Mesenchymal stem cell (in vitro differentiated cells and primary cell): ENCODE data around the gene LGALS8.

Source experiments
- DNase-seq: peaks from one replicate; pipeline ENCODE4 v3.0.0-alpha.2; 2013
- H2AFZ ChIP-seq: one replicate; pipeline ENCODE4 v1.6.1; 2013; ENCODE audit warnings: low read depth, mild to moderate bottlenecking, control low read depth, inconsistent platforms, low read length, moderate library complexity
- H2AK5ac ChIP-seq: 2 replicates; pipeline ENCODE4 v1.6.1; 2013; ENCODE audit warnings: low read length, moderate library complexity, mild to moderate bottlenecking, inconsistent platforms; ENCODE audit not compliant: severe bottlenecking
- H2BK120ac ChIP-seq: one replicate; pipeline ENCODE4 v1.6.1; 2013; ENCODE audit warnings: low read depth, mild to moderate bottlenecking, inconsistent platforms, low read length, moderate library complexity
- H2BK12ac ChIP-seq, 2 experiments: one replicate each; pipeline ENCODE4 v1.6.1; 2013; ENCODE audit warnings: inconsistent platforms in 2 of 2, low read length in 2 of 2, mild to moderate bottlenecking in 2 of 2, moderate library complexity in 2 of 2, control low read depth in 1 of 2
- H2BK15ac ChIP-seq: one replicate; pipeline ENCODE4 v1.6.1; 2013; ENCODE audit warnings: mild to moderate bottlenecking, low read depth, inconsistent platforms; ENCODE audit not compliant: poor library complexity, severe bottlenecking
- H2BK5ac ChIP-seq: 2 replicates; pipeline ENCODE4 v1.6.1; 2013; ENCODE audit warnings: low read depth, mild to moderate bottlenecking, low read length, control low read depth, inconsistent platforms; ENCODE audit not compliant: poor library complexity, severe bottlenecking
- H3K14ac ChIP-seq, 2 experiments: one replicate each; pipeline ENCODE4 v1.6.1; 2013; ENCODE audit warnings: inconsistent platforms in 2 of 2, low read length in 2 of 2, control low read depth in 1 of 2, mild to moderate bottlenecking in 1 of 2, moderate library complexity in 1 of 2
- H3K18ac ChIP-seq, 2 experiments: one replicate each; pipeline ENCODE4 v1.6.1; 2013; ENCODE audit warnings: inconsistent platforms in 2 of 2, low read length in 2 of 2, control low read depth in 1 of 2, low read depth in 1 of 2, mild to moderate bottlenecking in 1 of 2
- H3K23ac ChIP-seq, 2 experiments: one replicate each; pipeline ENCODE4 v1.6.1; 2013; ENCODE audit warnings: inconsistent platforms in 2 of 2, low read length in 2 of 2, mild to moderate bottlenecking in 2 of 2, moderate library complexity in 2 of 2, control low read depth in 1 of 2
- H3K27ac ChIP-seq: 2 replicates; pipeline ENCODE4 v1.5.1; 2013; ENCODE audit warnings: mild to moderate bottlenecking, moderate library complexity, low read length, control low read depth, inconsistent platforms; ENCODE audit not compliant: poor library complexity, severe bottlenecking
- H3K27me3 ChIP-seq, 2 experiments: 2 replicates each; pipeline versions ENCODE4 v1.6.1 to v1.7.0; 2013; ENCODE audit warnings: low read length in 2 of 2, mild to moderate bottlenecking in 2 of 2, moderate library complexity in 2 of 2, control low read depth in 1 of 2, inconsistent platforms in 1 of 2; ENCODE audit not compliant: control insufficient read depth in 1 of 2, insufficient read depth in 1 of 2
- H3K36me3 ChIP-seq, 2 experiments: 2 replicates each; pipeline versions ENCODE4 v1.6.1 to v1.7.0; 2013; ENCODE audit warnings: low read length in 2 of 2, control low read depth in 1 of 2, inconsistent platforms in 1 of 2, low read depth in 1 of 2, mild to moderate bottlenecking in 1 of 2; ENCODE audit not compliant: insufficient read depth in 2 of 2, control insufficient read depth in 1 of 2
- H3K4ac ChIP-seq, 2 experiments: one replicate each; pipeline ENCODE4 v1.6.1; 2013; ENCODE audit warnings: inconsistent platforms in 2 of 2, low read length in 2 of 2, mild to moderate bottlenecking in 2 of 2, moderate library complexity in 2 of 2, control low read depth in 1 of 2, low read depth in 1 of 2
- H3K4me1 ChIP-seq: 2 replicates; pipeline ENCODE4 v1.6.1; 2013; ENCODE audit warnings: low read depth, low read length, control low read depth; ENCODE audit not compliant: control insufficient read depth, insufficient read depth
- H3K4me2 ChIP-seq: 2 replicates; pipeline ENCODE4 v1.6.1; 2013; ENCODE audit warnings: low read length, mild to moderate bottlenecking, inconsistent platforms; ENCODE audit not compliant: poor library complexity, severe bottlenecking
- H3K4me3 ChIP-seq, 2 experiments: 2 replicates each; pipeline versions ENCODE4 v1.5.1 to v1.7.0; 2013; ENCODE audit warnings: low read length in 2 of 2, mild to moderate bottlenecking in 2 of 2, control low read depth in 1 of 2, low read depth in 1 of 2; ENCODE audit not compliant: insufficient read depth in 1 of 2
- H3K79me1 ChIP-seq: replicated peaks from 2 replicates; pipeline ENCODE4 v1.6.1; 2013; ENCODE audit warnings: mild to moderate bottlenecking, control low read depth, low read length, inconsistent platforms; ENCODE audit not compliant: poor library complexity, severe bottlenecking
- H3K9ac ChIP-seq: 2 replicates; pipeline ENCODE4 v1.7.0; 2013; ENCODE audit warnings: mild to moderate bottlenecking, low read length, moderate library complexity
- H3K9me3 ChIP-seq: 2 replicates; pipeline ENCODE4 v1.7.0; 2013; ENCODE audit warnings: mild to moderate bottlenecking, low read length; ENCODE audit not compliant: control insufficient read depth
- H4K8ac ChIP-seq: one replicate; pipeline ENCODE4 v1.6.1; 2013; ENCODE audit warnings: inconsistent platforms, mild to moderate bottlenecking, low read length, moderate library complexity
- H4K91ac ChIP-seq: one replicate; pipeline ENCODE4 v1.6.1; 2013; ENCODE audit warnings: mild to moderate bottlenecking, low read length, inconsistent platforms
- WGBS: methylation state at CpG from one replicate; pipeline ENCODE4 v1.1.7; 2013; ENCODE audit warnings: mixed read lengths; 5-methylcytosine and 5-hydroxymethylcytosine counted together

Gene LGALS8

GRCh38 chr1:236552096-236552495 lies 28.3 kb downstream of the LGALS8 start:
- Histone ChIP-seq H3K4me1 (peaks cover 3% of the 10 kb centered on the region), H3K27ac (no peak overlapping the region), H3K4ac (no peak overlapping the region), H2BK15ac (no peak overlapping the region), H3K27me3 (no peaks in the 10 kb centered on the region), H3K18ac (no peak overlapping the region), H2BK12ac (no peak overlapping the region), H3K4me3 (no peak overlapping the region), H3K4me2 (no peak overlapping the region), H3K9me3 (no peaks in the 10 kb centered on the region), H2AK5ac (no peak overlapping the region), H2BK5ac (no peak overlapping the region), H2AFZ (no peak overlapping the region), H4K91ac (no peak overlapping the region), H3K79me1 (peaks cover 9% of the 10 kb centered on the region), H3K14ac (no peak overlapping the region), H2BK120ac (no peak overlapping the region), H3K9ac (no peak overlapping the region), H3K36me3 (peaks cover 39 to 98% of the 10 kb centered on the region in 2 experiments), H3K23ac (no peak overlapping the region), H4K8ac (no peak overlapping the region)
- 84% methylated on average over 5 of the region's 6 CpGs for WGBS
- no peak for DNase-seq

- Histone ChIP-seq H3K9ac (no peak overlapping the region), H3K4me2 (no peak overlapping the region), H3K18ac (no peak overlapping the region), H3K27me3 (no peaks in the 10 kb centered on the region), H2BK12ac (no peak overlapping the region), H3K27ac (no peak overlapping the region), H2BK5ac (no peak overlapping the region), H2BK120ac (no peak overlapping the region), H2BK15ac (no peak overlapping the region), H3K4me3 (no peak overlapping the region), H4K8ac (no peak overlapping the region), H4K91ac (no peak overlapping the region), H3K9me3 (no peaks in the 10 kb centered on the region), H3K79me1 (peaks cover 5% of the 10 kb centered on the region), H3K4ac (no peak overlapping the region), H3K4me1 (peaks cover 3% of the 10 kb centered on the region), H3K23ac (no peak overlapping the region), H2AFZ (no peak overlapping the region), H3K36me3 (peaks cover 38 to 98% of the 10 kb centered on the region in 2 experiments), H3K14ac (no peak overlapping the region), H2AK5ac (no peak overlapping the region)
- DNase-seq = no peak
- WGBS = no CpG with 5 or more reads among the region's 1 CpG
Measured at GRCh38 chr1:236552901-236553300, 29.1 kb downstream of the LGALS8 start.

GRCh38 chr1:236553370-236553769 lies 29.6 kb downstream of the LGALS8 start:
- no peak overlapping the region for H3K4ac ChIP-seq
- H3K4me1 ChIP-seq = peaks cover 3% of the 10 kb centered on the region
- H3K18ac ChIP-seq = no peak overlapping the region
- peaks cover 5% of the 10 kb centered on the region for H3K79me1 ChIP-seq
- no peak overlapping the region for H3K9ac ChIP-seq
- H4K8ac ChIP-seq = no peak overlapping the region
- H3K4me3 ChIP-seq = no peak overlapping the region
- H2AK5ac ChIP-seq = no peak overlapping the region
- no peak overlapping the region for H3K4me2 ChIP-seq
- no peak overlapping the region for H3K23ac ChIP-seq
- no peak overlapping the region for H2BK5ac ChIP-seq
- no peak overlapping the region for H2BK15ac ChIP-seq
- H3K36me3 ChIP-seq = peaks cover 38 to 98% of the 10 kb centered on the region in 2 experiments
- no peak overlapping the region for H3K14ac ChIP-seq
- H3K27me3 ChIP-seq = no peaks in the 10 kb centered on the region
- DNase-seq = no peak
- no peaks in the 10 kb centered on the region for H3K9me3 ChIP-seq
- H2BK12ac ChIP-seq = no peak overlapping the region
- no peak overlapping the region for H3K27ac ChIP-seq
- 85% methylated on average over 8 of the region's 8 CpGs for WGBS
- no peak overlapping the region for H2AFZ ChIP-seq
- H2BK120ac ChIP-seq = no peak overlapping the region
- no peak overlapping the region for H4K91ac ChIP-seq

GRCh38 chr1:236556606-236557005 lies 32.8 kb downstream of the LGALS8 start:
- Histone ChIP-seq H3K4me1 (peaks cover 7% of the 10 kb centered on the region), H3K18ac (no peak overlapping the region), H2BK12ac (no peak overlapping the region), H3K9ac (no peak overlapping the region), H3K79me1 (peaks cover 11% of the 10 kb centered on the region), H2AFZ (no peak overlapping the region), H3K14ac (no peak overlapping the region), H3K27me3 (no peaks in the 10 kb centered on the region), H2BK5ac (no peak overlapping the region), H3K23ac (no peak overlapping the region), H3K9me3 (no peaks in the 10 kb centered on the region), H3K4me3 (no peak overlapping the region), H3K4me2 (no peak overlapping the region), H4K91ac (no peak overlapping the region), H3K27ac (peak overlapping the region; percentile 90), H2BK15ac (no peak overlapping the region), H3K4ac (no peak overlapping the region), H4K8ac (no peak overlapping the region), H2BK120ac (no peak overlapping the region), H2AK5ac (no peak overlapping the region), H3K36me3 (peaks cover 42 to 98% of the 10 kb centered on the region in 2 experiments)
- DNase-seq = no peak
- 98% methylated on average over 5 of the region's 7 CpGs for WGBS
